CMK (cell line): Measurements from ENCODE around the gene GUCD1.
"Not testable (repeated sequence)": the region's sequence is repeated elsewhere in the genome, so short reads cannot be mapped to it uniquely, and the experiment has no call there.

Source experiments
- DNase-seq: peaks from one replicate; pipeline ENCODE4 v3.0.0-alpha.2; 2010; ENCODE audit warnings: low read depth

The GUCD1 gene

DNA sequence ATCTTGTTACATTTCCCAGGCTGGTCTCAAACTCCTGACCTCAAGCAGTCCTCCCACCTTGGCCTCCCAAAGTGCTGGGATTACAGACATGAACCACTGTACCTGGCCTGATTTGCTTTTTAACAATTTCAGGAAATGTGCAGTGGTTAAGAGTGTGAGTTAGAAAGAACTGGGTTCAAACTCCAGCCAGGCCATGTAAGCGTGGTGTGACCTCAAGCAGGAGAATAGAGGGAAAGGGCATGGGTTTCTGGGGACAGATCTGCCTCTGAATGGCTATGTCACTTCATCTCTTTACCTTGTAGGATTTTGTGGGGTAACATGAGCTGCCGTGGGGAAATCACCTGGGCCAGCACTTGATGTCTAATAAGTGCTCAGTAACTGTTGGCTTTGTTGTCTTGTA is 10.1 kb upstream of the GUCD1 start:
- DNase-seq: no peak

DNA sequence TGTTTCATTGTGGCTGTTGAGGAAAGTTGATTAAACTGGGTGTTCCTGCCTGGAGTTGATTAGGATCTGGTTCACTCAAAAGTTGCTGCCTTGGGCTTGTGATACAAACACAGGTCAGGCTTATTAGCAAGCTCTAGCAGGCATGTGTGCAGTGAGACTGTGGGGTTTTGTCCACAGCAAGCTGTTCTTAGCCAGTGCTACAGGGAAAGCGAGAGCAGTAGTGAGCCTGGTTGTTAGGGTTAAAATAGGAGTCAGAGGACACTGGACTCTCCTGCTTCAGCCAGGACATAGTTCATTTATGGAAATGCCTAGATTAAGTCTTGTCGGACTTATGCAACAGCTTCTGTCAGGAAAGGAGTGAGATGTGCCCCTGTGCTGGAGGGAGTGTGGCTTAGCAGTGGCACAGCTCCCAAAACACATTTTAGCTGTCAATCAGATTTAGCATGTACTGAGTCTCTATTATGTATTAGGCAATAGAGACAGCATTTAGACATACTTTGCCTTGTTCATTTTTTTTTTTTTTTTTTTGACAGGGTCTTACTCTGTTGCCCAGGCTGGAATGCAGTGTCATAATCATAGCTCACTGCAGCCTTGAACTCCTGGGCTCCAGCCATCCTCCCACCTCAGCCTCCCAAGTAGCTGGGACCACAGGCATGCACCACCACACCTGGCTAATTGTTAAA is 9.6 kb upstream of the GUCD1 start:
- no peak for DNase-seq

DNA sequence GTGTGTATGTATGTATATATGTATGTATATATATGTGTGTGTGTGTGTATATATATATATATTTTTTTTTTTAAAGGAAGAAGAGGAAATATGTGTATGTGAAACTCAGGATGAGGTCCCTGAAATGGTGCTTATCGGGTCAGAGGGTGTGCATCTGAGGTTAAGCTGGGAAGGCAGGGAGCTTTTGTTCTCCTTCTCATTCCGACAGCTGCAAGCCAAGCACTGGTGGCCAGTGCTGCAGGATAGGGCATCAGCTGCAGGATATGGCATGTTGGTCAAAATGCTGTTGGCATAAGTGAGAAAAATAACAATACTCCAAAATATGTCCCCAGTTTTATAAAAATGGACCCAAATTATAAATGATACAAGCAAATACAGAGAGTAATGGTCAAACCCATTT is 8.3 kb upstream of the GUCD1 start:
- DNase-seq: no peak

DNA sequence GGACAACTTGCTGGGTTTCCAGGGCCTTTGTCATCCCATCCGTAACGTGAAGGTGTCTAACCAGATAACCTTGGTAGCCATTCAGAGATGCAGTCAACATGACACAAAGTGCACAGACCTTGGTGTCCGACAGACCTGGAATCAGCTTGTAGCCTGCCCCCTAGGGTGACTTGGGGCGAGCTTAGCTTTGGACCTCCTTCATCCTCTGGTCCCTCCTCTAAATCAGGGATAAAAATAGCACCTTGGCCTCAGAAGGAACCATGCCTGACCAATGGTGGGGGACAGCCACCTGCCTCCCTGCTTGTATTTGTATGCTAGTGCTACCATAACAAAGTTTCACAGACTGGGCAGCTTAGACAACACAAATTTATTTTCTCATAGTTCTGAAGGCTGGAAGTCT is 4.5 kb upstream of the GUCD1 start:
- DNase-seq: no peak

DNA sequence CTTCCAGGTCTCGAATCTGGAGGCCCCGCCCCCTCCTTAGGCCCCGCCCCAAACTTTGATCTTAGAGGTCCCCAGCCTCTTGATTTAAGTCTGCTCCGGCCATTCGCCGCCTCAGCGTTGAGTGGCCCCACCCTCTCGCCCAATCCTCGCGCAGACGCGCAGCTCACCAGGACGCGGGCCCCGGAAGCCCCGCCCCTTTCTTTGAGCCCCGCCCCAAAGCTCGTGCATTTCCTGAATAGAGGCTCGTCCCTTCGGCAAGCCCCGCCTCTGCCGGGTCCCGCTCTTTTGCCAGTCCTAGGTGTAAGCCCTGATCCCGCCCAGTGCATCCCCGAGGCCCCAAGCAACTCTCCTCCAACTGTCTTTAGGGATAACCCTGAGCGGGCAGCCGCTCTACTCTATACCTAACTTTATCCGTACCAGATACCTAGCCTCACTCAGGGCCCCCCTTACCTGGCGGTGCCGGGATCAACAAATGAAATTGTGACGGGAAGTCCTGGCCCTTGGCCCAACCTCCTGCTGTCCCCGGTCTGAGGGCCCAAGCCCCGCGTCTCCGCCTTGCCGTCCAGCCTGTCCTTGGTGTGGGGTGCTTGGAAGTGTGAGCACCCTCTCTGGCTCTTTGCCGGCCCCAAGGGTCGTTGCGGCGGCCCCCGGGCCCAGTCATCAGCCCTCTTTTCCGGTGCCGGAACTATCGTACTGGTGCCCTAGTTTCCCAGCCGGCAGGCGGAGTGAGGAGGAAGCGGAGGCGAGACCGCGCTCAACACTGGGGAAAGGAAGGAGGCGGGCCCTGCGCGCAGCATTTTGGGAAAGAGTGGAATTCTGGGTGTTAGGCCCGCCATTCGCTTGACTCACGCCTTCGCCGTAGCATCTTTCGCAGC is 464 bp upstream of the GUCD1 start, which contains the start of gene SNRPD3:
Gene SNRPD3, plus strand, starts transcription at position 835 of the 875 bp plus-strand sequence. CDS start 1,676 bp downstream, outside the sequence.
- DNase-seq: peak; percentile 95

DNA sequence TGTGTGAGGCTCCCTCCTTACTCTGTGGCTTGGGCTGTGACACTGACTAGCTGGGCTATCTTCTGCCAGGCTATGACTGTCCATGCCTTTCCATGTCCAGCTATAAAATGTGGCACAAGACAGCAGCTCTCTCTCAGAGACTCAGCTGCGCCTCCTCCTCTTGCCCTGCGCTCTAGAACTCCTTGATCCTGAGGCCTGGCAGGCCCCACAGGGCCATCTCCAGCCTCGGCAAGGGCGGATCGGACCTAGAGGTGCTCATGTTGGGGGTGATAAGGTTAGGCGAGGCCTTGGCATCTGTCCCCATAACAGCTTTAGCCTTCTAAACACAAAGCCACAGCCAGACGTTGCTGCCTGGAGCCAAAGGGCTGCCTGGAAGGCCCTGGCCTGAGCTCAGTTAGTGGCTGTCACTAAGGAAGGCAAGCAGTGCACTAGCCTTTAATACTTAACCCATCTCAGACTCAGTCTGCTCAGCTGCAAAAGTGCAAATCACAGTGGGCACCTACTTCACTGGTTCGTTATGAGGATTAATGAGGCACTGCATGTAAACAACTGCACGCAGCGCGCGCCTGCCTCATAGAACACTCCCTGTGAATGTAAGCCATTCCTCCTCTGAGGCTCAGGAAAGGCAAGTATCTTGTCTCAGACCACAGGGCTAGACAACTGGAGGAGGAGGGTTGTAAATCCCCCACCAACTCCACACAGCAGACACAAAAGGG is 1.2 kb downstream of the GUCD1 start:
- no peak for DNase-seq

DNA sequence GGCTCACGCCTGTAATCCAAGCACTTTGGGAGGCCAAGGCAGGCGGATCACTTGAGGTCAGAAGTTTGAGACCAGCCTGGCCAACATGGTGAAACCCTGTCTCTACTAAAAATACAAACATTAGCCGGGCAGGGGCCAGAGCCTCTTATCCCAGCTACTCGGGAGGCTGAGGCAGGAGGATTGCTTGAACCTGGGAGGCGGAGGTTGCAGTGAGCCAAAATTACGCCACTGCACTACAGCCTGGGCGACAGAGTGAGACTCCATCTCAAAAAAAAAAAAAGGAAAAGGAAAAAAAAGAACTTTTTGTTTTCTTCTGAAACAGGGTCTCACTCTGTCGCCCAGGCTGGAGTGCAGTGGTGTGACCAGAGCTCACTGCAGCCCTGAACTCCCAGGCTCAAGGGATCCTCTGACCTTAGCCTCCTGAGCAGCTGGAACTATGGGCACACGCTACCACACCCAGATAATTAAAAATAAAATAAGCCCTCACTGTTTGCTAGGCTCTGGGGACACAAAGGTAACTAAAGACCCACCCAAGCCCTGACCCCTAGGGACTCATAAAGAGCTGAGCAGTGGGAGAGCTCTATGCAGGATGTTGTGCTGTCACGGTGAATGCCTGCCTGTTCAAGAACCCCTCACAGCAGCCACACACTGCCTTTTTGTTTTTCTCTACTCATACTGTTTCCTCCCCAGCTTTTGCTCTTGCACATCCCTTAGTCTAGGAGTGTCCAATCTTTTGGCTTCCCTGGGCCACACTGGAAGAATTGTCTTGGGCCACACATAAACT is 2.2 kb downstream of the GUCD1 start:
- DNase-seq: not testable (repeated sequence)

DNA sequence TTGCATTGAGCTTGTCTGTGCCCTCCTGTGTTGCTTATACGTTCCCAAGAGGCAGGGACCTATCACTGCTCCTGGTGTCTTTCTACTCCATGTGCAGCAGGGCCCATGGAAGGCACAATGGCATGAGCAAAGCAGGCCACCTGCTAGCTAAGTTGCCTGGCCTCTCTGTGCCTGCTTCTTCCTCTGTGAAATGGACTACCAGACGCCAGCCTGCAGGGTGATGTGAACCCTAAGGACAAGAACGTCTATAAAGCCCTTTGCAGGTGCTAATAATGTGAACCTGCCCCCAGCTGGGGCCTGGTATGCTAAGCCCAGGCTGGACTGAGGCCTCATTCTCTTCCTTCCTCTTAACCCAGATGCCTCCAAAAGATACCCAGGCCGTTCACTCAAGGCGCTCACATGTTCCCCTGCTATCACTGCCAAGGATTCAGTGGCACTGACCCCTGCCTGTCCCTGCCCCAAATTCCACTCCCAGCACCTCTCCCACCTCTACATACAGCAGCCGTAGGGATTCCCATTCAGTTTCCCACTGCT is 4.0 kb downstream of the GUCD1 start:
- DNase-seq: peak; percentile 75

DNA sequence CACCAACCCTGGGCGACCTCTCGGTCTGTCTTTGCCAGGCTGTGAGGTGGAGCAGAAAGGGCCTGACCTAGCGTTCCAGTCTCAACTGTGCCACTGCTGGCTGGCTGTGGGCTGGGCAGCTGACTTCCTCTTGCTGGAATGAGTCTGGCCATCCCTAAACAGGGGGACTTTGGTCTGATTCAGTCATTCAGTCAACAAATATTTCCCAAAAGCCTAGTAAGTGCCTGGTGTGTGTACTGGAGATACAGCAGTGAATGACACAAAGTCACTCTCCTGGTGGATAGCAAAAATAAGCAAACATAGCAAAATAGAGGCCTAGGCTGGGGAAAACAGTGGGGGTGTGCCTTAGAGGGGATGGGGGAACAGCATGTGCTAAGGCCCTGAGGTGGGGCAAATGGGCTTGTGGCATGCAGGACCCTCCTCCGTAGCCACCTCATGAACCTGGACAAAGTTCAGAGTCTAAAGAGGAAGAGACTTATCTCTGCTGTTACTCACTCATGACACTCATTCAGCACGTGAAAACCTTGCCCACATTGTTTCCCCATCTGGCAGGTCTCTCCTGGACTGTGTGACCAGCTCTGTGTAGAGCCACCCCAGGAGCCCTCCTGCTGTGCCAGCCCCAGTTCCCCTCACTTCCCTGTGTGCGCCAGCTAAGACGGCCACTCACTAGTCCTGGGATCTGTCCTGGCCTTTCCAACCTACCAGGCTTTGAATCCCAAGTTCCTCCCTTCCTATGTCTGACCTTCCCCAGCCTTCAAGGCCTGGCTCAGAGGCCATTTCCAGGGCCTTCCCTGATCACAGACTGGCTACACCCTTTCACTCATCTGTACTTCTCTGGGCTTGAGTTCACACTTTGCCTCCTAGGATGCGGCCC is 4.7 kb downstream of the GUCD1 start:
- DNase-seq: no peak

DNA sequence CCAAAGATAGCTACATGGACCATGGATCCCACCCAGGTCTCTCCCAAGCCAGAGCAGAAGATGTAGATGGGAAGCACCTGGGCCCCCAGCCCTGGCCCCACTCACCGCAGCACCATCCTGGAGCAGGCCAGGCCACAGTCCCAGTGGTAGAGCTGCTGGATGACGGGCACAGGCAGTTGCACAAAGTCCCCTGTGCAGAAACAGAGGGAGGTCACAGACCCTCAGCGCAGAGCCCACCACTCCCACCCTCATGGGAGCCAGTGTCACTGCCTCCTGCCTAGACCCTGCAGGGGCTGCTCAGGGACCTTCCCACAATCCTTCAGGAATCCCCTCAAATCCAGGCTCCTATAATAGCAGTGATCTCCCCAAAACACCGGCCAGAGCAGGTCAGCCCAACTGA is 6.1 kb downstream of the GUCD1 start:
- DNase-seq: no peak

DNA sequence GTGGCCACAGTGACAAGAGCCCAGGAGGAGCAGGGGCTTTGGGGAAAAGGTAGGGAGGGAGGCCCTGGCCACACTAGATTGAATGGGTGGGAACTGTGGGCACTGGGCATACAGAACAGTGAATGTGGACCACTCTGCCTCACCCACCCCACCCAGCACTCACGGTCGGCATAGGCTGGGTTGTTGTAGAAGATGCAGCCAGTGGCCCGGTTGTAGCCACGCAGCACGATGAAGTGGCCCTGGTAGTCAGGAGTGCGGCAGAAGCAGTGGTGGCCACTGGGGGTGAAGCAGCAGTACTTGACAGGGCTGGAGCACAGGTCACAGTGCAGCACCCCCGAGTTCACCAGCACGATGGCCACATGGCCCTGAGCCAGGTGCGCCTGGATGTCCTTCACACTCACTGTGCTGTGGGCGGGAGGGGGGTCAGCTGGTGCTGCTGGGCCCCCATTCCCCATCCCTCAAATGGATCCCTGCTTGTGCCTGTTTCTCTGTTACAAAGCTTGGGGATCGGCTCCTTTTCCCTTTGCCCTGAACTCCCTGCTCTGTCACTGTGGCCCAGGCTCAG is 11.2 kb downstream of the GUCD1 start:
- no peak for DNase-seq

DNA sequence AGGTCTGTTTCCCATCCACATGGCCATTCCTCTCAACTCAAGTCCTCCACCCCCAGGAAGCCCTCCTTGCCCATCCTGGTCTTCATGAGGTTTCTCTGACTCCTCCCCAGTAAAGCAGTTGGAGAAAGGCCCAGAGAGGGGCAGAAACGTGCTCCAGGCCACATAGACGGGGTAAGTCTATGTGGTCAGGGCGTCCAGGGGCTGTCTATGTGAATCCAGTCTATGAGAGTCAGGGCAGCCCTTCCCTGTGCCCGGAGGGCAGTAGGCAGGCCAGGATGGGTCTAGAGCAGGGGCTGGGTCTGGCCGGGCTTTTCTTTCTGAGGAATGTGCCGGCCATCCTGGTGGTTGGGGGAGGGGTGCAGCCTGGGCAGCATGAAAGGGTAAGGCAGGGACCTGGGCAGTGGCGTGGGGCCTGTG is 11.7 kb downstream of the GUCD1 start:
- no peak for DNase-seq

DNA sequence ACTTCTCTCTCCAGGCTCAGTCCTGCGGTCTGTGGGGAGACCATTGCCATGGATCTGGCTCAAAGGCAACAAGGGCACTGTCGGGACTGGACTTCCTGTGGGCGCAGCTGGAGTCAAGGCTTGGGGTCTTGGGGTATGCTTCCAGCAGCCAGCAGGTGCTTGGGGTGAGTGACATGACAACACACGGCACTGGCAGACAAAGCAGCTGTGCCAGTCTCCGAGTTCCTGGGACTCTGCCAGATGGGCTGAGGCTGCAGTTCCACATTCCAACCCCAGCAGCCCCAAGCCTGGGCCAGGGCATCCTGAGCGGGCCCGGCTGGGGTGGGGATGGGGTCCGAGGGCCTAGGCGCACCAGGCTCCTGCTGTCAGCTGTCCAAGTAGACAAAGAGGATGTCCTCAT is 12.3 kb downstream of the GUCD1 start:
- no peak for DNase-seq

DNA sequence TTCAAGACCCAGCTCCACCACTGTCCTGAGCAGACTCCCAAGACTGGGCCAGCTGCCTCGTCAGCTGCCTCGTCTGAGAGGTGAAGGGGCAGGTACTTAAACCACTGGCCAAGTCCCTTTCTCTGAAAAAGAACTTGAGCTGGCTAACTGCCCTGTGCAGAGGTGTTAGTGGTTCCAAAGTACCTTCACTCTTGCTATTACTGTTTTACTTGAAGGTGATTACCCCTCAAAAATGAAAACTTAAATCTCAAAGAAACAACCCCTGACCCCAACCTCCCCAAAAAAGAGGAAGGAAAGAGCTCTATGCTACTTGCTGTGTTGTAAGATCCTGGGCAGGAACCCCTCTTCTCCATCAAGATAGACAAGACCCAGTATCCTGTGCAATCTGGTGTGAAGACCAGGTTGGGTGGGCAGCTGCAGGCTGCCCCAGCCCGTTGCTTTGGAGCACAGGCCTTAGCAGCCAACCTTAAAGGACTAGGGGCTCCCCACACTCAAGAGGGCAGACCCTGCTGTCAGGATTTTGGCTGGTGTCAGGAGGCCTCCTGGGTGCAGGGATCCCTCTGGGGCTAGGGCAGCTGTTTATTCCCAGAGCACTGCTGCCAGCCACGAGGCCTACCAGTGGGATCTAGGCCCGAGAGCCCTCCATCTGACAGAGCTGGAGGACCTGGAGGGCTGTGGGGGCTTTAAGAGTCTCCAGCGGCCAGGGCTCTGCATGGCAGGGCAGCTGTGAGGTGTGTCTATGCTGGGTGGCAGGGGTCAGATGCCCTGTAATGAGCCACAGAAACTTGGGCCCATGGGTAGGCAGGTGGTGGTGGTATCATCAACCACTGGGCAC is 13.0 kb downstream of the GUCD1 start:
- DNase-seq: no peak

DNA sequence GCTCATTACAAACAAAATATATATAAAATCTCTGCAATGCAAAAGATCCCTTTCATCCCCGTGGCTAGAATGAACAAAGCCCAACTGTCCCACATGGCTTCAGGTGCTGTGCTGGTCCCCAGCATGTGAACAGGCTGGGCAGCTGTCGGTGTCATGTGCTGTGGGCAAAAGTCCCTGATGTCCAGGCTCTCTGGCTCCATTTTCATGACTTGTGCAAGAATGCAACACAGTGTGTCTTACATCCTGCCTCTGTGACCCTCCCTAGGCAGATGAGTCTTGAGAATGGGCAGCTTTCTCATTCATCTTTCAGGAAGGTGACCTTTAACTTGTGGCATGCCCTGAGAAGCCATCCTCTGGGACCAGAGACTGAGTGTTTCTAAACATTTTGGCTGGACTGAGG is 14.5 kb downstream of the GUCD1 start:
- no peak for DNase-seq

DNA sequence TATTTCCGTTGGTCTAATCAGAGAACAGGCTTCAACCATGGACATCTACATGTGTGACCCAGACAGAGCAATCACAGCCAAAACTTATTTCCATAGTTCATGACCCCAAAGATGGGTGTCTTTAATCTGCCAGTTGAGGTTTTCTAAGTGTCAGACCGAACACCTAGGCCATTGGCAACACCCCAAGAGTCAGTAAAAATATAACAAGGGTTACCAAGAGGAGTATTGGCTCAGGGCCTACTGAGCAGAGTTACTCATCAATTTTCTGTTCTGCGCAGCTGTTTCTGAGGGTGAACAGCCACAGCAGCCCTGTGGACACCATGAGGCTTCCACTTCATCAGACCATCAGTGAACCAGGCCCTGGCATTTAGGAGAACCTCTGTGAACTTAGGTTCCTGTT is 18.8 kb downstream of the GUCD1 start:
- DNase-seq: no peak

DNA sequence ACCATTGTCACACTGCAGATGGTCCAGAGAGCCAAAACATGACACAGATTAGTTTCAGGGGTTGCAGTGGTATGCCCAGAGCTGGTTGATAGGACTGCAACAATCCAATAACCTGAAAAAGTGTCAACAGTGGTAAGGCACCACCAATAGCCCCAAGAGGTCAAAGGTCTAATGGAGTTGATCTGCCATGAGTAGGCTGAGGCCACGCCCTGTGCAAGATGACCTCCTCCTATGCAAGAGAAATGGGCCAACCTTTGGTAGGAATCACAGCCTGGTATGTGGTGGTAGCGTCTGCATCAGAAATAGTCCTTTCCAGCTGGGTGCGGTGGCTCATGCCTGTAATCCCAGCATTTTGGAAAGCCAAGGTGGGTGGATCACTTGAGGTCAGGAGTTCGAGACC is 19.6 kb downstream of the GUCD1 start:
- DNase-seq: no peak

DNA sequence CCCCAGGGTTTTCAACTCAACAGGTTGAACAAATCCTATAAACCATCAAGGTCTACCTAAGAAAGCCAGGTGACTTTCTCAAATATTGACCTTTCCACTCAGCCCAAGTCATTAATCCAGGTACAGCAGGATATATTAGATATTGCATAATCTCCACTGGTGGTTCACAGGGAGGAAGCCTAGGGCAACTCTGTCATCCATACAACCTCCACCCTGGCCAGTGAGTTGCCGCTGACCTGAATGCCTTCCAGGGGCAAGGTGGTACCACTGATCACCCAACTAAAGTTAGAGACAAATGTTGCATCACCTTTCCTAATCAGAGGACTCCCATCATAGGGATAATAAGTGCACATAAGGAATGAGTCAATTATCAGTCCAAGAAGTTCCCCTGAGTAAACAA is 22.9 kb downstream of the GUCD1 start:
- DNase-seq: no peak

DNA sequence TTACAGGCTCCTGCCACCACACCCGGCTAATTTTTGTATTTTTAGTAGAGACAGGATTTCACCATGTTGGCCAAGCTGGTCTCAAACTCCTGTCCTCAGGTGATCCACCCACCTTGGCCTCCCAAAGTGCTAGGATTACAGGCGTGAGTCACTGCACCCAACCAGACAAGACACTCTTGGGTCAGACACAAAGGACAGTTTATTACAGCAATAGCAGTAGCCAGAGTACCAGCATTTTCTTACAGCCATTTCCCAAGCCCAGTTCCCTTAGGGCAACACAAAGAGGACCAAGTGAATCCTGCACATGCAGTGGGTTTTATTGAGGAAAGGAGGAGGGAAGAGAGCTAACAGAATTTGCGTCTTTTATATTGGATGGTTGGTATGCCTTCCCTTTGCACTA is 24.0 kb downstream of the GUCD1 start:
- DNase-seq: not testable (repeated sequence)
